HFFc6 (cell line): ENCODE results near the gene CCNL1. TPM values are rescaled to one million over a fixed set of nuclear protein-coding genes. Genes with fewer than 3 reads are reported as not detected.
A peak's percentile ranks its signal among the peaks of the same experiment; 100 is the strongest.

Experiments used
- DNase-seq: peaks from one replicate; pipeline ENCODE4 v3.0.0-alpha.2; 2018
- H3K27ac Mint-ChIP-seq: 2 replicates; pipeline ENCODE4 v1.8.0; 2020; ENCODE audit warnings: mild to moderate bottlenecking, mixed read lengths
- H3K27me3 Mint-ChIP-seq: 2 replicates; pipeline ENCODE4 v1.8.0; 2021; ENCODE audit warnings: mild to moderate bottlenecking, moderate library complexity, mixed read lengths; ENCODE audit not compliant: insufficient read depth
- H3K36me3 Mint-ChIP-seq: 2 replicates; pipeline ENCODE4 v1.8.0; 2021; ENCODE audit warnings: low read depth, mixed read lengths
- H3K4me1 Mint-ChIP-seq: 2 replicates; pipeline ENCODE4 v1.8.0; 2020; ENCODE audit warnings: low read depth, mixed read lengths
- H3K4me3 Mint-ChIP-seq: 2 replicates; pipeline ENCODE4 v1.8.0; 2020; ENCODE audit warnings: mild to moderate bottlenecking, moderate library complexity, mixed read lengths
- H3K9me3 Mint-ChIP-seq: 2 replicates; pipeline ENCODE4 v1.8.0; 2020; ENCODE audit warnings: mild to moderate bottlenecking, mixed read lengths
- total RNA-seq, 6 experiments: library from RNA; stranded (reverse); fragmentation: NEBNext Ultra II Directional; extraction: Animal tissue kit (Norgen Biotek cat#: 25700); gene quantifications; 2 replicates in 1 of 6; 3 replicates in 5 of 6; pipeline ENCODE4 v1.2.3, GENCODE V29; 2021
- TF ChIP-seq, protein P1 (sequence below): fragments of 200-600 bp; sonication (generic); IDR thresholded peaks from 2 replicates; pipeline ENCODE4 v1.5.0; 2021; ENCODE audit warnings: antibody characterized with exemption, mild to moderate bottlenecking

Gene CCNL1
- total RNA-seq, 6 experiments from 2014 or later = 47.4 to 74.3 (median 65.1) TPM

GRCh38 chr3:157132936-157133335 lies 27.0 kb downstream of the CCNL1 start:
- no peak for DNase-seq
- no peaks in the 10 kb centered on the region for H3K9me3 Mint-ChIP-seq
- H3K27ac Mint-ChIP-seq = peak overlapping the region; percentile 70
- H3K4me3 Mint-ChIP-seq = no peak overlapping the region
- H3K27me3 Mint-ChIP-seq = no peaks in the 10 kb centered on the region
- TF ChIP-seq, protein P1, sequence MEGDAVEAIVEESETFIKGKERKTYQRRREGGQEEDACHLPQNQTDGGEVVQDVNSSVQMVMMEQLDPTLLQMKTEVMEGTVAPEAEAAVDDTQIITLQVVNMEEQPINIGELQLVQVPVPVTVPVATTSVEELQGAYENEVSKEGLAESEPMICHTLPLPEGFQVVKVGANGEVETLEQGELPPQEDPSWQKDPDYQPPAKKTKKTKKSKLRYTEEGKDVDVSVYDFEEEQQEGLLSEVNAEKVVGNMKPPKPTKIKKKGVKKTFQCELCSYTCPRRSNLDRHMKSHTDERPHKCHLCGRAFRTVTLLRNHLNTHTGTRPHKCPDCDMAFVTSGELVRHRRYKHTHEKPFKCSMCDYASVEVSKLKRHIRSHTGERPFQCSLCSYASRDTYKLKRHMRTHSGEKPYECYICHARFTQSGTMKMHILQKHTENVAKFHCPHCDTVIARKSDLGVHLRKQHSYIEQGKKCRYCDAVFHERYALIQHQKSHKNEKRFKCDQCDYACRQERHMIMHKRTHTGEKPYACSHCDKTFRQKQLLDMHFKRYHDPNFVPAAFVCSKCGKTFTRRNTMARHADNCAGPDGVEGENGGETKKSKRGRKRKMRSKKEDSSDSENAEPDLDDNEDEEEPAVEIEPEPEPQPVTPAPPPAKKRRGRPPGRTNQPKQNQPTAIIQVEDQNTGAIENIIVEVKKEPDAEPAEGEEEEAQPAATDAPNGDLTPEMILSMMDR = no peak
- peaks cover 96% of the 10 kb centered on the region for H3K4me1 Mint-ChIP-seq
- H3K36me3 Mint-ChIP-seq = no peaks in the 10 kb centered on the region

- Mint-ChIP-seq H3K36me3 (no peaks in the 10 kb centered on the region), H3K4me1 (peaks cover 100% of the 10 kb centered on the region), H3K27ac (peak overlapping the region; percentile 70), H3K27me3 (no peaks in the 10 kb centered on the region), H3K9me3 (no peaks in the 10 kb centered on the region), H3K4me3 (peak overlapping the region; percentile 20; the same call in 1 of the 2 replicates)
- no peak for DNase-seq
- TF ChIP-seq, protein P1 = peak; percentile 22; the same call in 1 of the 2 replicates
These were observed 27.6 kb downstream of the CCNL1 start for GRCh38 chr3:157132341-157132740.

GRCh38 chr3:157131861-157132260 lies 28.1 kb downstream of the CCNL1 start:
- Mint-ChIP-seq H3K27me3 (no peaks in the 10 kb centered on the region), H3K4me1 (peaks cover 100% of the 10 kb centered on the region), H3K4me3 (peak overlapping the region; percentile 20), H3K9me3 (no peaks in the 10 kb centered on the region), H3K27ac (peak overlapping the region; percentile 70), H3K36me3 (no peaks in the 10 kb centered on the region)
- TF ChIP-seq, protein P1 = no peak
- DNase-seq = peak; percentile 41

DNA sequence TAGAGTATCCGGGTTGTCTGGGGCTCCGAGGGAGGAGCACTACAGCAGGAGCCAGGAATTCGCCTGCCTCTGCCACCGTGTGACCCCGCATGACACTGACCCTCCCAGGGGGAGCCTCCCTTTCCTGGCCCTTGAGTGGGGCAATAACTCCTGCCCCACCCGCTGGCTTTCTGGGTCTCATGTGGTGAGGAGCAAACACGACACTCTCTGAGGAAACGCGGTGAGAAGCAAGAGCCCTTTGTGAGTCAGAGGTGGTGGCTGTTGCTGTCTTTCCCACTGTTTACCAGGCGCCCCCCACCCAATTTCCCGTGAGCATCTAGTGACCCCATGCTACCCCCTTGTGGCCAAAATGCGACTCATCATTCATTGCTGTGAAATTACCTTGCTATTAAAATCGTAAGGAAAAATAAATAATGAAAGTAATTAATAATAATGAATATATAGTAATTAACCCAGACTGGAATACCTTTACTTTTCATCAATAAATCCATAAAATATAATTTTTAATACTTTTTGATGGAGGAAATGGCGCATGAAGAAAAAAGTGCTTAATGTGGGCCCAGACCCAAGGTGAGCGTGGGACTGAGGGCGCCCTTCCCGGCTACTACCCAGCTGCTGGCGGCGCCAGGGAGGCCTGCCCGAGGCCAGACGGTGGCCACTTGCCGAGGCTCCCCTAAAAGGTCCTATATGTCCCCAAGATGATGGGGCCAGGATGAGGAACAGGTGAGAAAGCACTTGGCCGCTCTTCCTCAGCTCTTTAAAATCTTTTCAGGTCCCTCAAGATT lies 29.3 kb downstream of the CCNL1 start:
- H3K27ac Mint-ChIP-seq = peak overlapping the region; percentile 94
- H3K9me3 Mint-ChIP-seq = no peaks in the 10 kb centered on the region
- no peaks in the 10 kb centered on the region for H3K36me3 Mint-ChIP-seq
- H3K27me3 Mint-ChIP-seq = no peaks in the 10 kb centered on the region
- H3K4me3 Mint-ChIP-seq = peak overlapping the region; percentile 49; the same call in 1 of the 2 replicates
- H3K4me1 Mint-ChIP-seq = peaks cover 100% of the 10 kb centered on the region
- TF ChIP-seq, protein P1 = peak; percentile 88
- DNase-seq = peak; percentile 57

DNA sequence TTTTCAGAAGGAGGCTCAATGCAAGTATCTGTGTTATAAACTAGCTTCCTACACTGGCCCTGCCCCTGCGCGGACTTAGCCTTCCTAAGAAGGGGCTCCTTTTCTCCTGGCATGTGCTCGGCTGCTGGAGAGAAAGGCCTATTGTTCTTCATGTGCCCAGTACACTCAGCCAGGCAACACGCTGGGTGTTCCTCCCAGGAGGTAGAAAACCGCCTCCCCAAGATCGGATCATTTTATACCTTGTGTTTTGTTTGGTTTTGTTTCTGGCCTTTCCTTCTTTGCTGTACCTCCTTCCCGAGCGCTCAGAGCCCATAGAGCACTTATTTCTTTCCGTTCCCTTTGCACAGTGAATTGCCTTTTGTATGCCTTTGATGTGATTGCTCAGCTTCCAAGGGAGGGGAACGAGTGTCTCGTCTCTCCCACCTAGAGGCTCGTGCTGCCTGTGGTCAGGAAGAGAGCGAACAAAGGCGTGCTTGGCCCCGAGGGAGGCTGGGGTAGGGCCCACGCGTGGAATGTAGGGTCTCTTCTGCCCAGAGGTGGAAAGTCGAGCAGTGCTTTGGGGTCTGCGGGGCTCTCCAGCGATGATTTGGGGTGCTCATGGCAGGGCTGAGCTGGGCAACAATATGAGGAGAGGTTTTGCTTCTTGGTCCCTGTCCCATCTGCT lies 30.0 kb downstream of the CCNL1 start:
- Mint-ChIP-seq H3K36me3 (no peaks in the 10 kb centered on the region), H3K9me3 (no peaks in the 10 kb centered on the region), H3K4me3 (peak overlapping the region; percentile 1; the same call in 1 of the 2 replicates), H3K27me3 (no peaks in the 10 kb centered on the region), H3K4me1 (peaks cover 100% of the 10 kb centered on the region), H3K27ac (peak overlapping the region; percentile 94)
- TF ChIP-seq, protein P1 = no peak
- no peak for DNase-seq
